DMS153 (cell line): ENCODE results near the gene B4GALT2.

Source experiments
- DNase-seq: peaks from one replicate; lab custom pipeline; 2025; lab: John Stamatoyannopoulos, UW

Gene B4GALT2

DNA sequence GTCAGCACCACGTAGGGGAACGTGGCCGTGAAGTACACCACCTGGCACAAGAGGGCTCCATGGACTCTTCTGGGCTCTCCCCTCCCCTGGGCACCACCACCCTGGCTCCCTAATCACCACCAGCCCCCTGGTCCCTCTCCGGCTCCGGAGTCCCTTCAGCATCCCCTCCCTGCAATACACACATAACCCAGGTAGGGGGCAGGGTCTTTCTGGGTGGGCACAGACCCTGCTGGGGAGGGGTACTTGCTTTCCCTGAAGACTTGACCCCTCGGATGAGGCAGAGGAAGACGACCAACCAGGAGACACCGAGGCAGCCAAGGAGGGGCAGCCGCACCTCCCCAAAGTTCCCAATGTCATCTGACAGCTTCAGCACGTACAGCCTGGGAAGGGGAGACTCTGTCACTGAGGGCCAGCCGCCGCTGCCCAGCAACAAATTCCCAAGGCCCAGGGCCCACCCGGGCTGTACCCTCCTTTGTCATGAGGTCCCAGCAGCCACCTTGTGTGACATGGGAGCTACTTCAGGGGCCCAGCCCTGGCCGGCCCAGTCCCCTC, 23.7 kb downstream of the B4GALT2 start:
- no peak for DNase-seq

DNA sequence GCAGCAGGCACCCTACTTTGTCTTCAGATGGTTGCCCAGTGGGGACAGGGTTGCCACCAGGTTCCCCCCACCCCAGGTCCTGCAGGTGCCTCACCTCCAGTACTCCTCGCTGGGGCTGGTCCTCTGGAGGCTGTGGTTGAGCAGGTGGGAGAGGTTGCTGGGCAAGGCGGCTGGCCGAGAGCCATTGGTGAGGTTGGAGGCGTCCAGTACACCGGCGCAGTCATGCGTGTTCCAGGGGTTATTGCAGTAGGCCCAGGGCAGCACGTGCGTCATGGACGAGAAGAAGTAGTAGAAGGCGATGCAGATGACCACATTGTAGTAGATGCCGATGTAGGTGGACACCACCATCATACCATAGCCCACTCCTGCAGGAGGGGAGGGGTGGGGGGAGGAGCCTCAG, 29.2 kb downstream of the B4GALT2 start:
- DNase-seq, result no peak

DNA sequence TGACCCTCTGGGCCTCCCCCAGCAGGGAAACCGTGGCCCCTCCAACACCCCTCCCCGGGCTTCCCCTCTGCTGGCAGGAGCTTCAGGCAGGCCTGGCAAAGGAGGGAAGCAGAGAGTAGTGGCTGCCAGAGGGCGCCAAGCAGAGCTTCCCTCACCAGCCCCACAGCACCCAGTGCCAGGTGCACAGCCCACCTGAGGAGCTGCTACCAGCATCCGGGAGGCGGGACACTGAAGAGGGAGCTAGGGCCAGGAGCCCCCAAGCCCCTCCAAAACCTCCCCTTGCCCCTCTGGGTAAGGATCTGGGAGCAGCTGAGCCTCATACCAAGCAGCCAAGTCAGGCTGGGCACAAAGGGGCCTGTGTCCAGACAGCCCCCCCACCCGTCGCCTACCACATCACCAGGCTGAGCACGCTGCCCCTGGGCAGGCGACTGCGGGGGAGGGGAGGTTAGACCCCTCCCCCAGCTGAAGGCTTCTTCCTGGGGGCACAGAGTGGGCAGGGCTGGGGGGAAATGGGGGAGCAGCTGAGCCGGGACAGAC, 32.0 kb downstream of the B4GALT2 start:
- no peak for DNase-seq

DNA sequence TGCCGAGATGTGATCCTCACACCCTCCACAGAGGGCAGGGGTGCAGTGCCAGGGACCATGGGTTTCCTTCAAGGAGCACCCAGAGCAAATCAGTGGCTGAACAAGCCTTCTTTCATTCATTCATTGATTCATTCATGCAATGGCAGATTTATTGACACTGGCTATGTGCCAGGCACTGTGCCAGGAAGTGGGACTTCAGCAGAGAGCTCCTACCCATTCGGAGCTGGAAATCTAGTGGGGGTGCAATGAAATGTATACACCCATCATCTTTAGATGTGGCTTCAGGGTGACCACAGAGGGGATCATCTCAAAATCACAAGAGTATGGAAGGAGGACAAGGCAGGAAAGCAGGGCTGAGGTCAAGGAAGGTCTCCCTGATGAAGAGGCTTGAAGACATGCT, 33.4 kb downstream of the B4GALT2 start:
- DNase-seq, result peak; percentile 39

DNA sequence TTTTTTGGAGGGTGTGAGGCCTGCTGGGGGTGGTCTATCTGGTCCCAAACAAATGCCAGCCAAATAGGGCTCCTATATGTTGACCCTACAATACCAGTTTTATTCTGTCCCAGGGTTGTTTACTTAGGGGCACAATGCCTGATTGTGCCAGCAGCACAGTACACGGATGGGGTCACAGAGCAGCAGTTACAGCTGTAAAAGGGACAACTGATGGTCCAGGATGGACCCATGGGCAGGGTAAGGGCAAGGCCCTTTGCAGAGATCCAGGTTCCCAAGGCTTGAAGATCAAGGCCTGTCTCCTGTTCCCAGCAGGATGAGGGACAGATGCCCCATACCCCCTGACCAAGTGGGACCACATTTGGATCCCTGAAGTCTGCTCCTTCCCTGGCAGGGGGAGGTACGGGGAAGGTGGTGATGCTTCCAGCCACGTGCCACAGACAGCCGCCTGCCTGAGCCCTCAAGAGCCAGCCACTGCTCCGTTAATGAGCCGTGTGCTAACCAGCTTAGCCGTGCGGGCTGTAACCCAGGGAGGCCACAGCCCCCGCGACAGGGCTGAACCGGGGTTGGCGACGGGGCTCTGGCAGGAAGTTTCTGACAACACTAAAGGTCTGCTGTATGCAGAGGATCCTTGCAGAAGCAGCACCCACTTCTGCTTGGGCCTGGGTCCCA, 34.1 kb downstream of the B4GALT2 start:
- no peak for DNase-seq

DNA sequence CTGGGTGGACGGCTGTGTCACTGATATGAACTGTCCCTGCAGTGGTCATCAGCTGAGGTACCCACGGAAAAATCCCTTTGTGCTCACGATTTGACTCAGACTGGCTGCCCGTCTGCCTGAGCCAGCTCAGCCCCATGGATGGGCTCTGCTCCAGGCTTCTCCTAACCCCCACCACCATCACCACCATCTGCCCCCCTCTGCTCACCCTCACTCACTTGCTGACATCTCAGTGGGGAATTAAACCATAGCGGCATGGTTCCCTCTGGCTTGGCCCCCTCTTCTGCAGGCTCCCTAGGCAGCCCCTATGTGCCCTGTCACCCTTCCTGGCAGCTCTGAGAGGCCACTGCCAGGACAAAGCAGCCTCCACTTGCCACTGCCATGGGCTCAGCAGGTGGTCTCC, 34.9 kb downstream of the B4GALT2 start:
- no peak for DNase-seq

DNA sequence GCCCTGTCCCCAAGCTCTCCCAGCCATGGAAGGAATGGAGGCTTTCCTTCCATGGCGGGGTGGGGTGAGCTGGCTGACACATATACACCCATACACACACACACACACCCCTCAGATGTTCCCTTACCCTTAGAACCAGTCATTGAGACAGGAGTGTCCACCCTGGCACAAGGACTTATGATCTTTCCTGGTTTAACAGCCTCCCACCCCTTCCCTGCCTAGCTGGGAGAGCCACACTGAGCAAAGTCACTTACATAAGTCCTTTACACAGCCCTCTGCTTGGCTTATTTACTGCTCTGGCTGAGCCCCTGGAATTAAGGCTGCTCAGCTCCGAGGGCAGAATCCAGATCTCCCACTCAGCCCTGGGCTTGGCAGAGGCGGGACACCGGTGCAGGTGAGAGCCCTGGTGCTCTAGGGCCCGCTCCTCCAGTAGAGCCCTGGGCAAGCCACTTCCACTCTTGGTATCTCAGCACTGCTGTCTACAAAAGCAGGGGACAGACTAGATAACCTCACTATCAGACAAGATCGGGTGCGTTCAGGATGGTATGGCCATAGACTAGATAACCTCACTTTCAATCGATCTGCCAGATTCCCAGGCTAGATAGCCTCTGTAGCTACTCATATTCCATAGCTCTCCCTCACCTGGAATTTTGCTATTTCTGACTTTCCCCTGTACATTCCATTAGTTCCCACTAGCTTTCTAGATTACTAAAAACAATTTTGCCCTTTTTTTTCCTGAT, 35.5 kb downstream of the B4GALT2 start:
- no peak for DNase-seq

DNA sequence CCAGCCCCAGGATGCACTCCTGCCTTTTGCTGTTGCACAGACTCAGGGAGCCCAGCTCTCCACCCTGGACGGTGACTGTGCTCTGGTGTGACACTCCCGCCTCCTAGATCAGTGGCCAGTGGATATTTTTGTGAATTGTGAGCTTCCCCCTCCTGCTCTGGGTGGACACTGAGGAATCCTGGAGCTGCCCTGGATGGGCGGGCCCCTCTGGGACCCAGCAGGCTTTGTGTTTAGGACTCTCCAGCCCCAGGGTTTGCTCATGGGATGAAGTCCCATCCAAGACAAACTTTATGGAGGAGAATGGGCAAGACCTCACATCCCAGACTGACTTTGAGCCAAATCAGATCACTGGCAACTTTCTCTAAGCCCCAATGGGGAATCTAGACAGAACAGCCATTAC, 36.2 kb downstream of the B4GALT2 start:
- no peak for DNase-seq

DNA sequence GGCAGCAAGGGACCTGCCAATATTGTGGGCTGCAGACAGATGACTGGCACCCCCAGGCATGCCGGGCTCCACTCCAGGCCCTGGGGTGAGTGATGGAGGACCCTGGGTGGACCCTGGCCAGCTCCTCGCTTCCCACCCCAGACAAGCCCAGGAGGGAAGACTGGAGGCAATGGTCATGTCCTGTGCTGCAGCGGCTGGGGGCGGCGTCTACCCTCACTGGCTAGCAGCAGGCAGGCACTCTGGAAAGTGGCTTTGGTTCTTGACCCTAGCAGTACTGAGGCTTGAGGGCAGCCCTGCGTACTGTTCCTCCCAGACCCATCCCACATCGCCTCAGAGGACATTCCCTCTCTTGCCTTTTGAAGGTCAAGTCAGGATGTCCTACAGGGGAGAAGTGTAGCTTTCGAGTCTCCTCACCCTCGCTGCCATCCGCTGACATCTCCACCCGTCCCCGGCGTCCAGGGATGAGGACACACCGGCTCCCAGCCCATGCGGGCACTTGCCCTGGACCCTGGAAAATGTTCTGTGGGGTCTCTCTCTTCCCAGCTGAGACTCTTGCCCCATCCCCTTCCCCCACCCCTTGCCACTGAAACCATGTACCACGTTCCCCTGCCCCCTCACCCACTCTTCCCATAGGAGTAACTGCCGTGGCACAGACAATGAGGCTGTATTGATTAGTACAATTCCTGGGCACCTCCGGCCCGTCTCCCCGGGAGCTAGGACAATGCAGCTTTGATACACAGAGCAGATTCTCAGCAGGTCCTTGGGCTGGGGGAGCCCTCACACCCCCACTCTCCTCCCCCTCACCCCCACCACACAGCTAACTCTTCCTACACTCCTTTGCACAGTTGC, 37.3 kb downstream of the B4GALT2 start:
- no peak for DNase-seq

DNA sequence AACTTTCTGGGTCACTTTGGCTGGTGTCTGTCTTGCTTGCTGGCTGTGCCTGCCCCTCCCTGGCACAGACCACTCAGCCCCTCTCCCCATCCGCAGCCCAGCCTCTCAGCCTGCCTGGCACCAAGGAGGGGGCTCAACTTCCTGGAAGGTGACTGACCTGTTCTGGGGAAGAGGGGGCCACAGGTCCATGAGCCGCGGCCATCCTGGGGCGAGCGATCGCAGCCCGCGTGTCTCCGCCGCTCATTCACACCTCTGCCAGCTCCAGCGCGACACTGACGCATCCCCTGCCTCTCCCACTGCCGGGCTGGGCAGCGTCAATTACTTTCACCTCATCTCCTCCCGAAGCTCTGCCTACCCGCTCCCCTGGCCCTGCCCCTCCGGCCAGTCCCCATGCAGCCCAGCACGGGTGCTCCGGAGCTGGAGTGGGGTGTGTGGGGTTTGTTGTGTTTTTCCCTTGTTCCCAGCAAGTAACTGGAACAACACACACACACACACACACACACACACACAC, 37.9 kb downstream of the B4GALT2 start:
- no peak for DNase-seq

DNA sequence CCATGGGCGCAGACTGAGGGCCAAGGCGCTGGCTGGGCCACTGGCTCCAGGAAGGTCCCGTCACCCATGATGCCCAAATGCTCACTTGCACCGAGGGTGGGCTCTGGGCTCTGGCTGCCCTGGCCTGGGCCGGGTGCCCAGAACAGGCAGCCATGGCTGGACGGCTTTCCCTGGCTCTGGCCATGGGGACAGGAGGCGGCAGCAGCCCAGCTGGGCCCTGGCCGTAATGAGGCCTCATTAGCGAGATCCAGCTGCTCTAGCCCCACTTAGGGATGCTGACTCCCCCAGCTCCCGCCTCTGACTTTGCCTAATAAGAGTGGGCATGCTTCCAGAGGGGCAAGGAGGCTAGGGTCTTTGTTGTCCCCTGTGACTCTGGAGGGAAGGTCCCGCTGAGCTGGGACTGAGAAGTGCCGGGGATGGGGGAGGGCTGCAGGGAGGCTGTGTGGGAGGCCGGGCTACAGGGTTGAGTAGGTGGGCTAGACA, 40.5 kb downstream of the B4GALT2 start:
- DNase-seq, result no peak

DNA sequence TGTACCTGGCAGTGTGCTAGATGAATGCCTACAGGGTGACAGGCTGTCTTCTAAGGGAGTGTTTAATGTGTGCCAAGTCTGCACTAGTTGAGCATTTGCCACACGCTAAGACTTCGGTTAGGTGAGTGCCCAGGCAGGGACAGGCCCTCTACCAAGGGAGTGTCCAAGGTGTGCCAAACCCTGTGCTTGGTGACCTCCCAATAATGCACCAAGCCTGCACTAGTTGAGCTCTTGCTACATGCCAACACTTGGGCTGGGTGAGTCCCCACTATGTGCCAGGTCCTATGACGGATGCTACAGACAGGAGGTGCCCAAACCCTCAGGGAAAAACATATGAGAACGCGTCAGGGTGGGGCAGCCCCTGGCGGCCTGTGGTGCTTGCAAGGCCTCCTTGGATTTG, 41.5 kb downstream of the B4GALT2 start:
- no peak for DNase-seq

DNA sequence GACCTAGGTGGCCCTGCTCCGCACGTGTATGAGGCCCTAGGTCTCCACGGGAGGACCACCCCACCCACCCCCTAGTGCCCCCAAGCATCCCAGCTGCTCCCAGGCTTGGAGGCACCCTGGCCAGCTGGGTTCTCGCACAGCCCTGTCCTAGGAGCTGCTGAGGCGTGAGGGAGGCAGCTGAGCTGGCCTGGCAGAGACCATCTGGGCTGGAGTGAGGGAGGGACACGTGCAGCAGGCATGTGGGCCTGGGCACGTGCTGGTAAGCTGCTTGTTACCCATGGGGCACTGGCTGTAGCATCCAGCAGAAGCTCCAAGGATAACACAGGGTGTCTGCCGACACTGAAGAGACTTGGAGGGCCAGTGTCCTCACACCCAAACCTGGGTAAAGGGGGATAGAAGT, 42.1 kb downstream of the B4GALT2 start:
- DNase-seq, result no peak

DNA sequence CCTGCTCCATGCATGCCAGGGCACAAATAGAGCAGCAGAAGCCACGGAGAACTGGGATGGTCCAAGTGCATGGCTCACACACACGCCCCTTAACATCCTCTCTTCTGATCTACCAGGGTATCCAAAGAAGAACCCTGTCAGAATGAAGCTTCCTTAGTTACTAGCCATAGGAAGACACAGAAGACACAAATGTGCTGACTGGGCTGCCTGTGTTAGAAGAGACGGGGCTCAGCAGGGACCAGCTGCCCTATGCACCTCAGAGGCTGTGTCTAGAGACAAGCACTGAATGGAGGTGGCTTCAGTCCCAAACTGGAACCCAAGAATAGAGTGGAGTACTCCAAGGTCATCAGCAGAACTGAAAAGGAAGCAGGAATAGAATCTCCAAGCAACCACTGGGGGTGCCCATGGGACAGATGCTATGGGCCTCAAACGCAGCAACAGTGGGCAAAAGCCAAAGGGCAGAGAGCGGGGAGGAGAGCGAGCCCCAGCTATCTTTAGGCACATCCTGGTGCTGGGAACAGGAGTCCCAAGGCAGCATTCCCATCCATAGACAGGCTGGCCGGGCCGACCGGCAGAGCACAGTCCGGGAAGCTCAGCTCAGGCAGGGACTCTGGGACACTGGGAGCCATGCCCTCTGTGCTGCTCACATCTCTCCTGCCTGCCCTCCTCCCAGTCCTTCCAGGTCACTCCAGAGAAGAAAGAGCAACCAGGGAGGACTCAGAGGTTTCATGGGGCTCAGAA, 42.7 kb downstream of the B4GALT2 start:
- no peak for DNase-seq

DNA sequence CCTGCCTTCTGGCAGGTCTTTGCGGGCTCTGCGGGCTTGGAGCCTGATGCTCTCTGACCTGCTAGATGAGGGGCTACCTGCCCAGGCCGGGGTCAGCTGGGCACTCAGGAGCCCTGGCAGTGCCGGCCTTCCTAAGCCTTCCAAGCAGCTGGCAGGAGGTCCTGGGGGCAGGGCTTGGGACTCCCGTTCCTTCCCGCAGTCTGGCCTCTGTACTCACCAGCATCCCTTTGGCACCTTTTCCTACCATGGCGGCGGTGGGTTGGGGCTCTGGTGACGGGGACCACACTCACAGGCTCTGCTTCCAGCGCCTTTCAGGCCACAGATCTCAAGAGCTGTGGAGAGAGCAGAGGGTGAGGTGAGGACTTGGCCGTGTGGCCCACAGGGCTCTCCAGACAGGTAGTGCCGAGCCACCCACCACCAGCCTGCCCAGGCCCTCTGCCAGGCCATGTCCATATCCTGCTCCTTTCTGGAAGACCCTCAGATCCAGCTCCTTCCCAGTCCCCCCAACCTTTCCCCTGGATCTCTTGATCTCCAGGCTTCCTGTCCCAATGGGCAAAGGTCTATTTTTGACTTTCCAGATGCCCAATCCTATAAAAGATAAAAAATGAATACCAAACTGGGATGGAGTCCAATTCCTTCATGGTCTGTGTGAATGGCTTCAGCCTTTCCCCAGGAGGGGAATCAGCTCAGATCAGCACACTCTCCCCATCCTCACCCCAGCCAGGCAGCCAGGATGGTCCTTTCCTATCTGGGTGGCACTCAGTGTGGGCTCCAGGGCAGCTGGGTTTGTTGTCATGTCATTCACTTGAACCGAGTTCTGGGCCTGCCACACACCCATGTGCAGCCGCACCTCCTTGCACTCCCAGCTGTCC, 45.3 kb downstream of the B4GALT2 start:
- no peak for DNase-seq

DNA sequence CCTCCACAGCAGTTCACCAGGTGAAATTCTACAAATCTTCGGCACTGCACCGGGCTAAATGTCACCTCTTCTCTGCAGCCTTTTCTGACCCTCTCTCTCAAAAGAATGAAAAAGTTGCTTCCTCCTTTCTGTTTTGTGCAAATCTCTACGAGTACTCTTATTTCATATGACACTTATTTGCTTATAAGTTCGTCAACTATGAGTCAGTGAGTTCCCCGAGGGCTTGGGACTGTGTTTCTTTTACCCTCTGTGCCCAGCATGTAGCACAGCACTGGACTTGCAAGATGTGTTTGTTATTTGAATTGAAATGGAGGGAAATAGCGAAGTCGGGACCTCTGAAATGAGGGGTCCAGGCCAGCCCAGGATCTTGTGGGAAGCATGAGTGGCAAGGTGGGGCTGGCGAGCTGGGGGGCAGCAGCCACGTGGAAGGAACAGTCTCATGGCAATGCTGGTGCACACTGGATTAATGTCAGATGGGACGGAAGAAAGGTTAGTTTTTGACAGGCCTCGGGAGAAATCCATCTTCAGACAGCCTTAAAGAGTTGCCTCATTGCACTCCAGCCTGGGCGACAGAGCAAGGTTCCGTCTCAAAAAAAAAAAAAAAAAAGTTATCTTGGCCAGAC, 46.0 kb downstream of the B4GALT2 start:
- no peak for DNase-seq

DNA sequence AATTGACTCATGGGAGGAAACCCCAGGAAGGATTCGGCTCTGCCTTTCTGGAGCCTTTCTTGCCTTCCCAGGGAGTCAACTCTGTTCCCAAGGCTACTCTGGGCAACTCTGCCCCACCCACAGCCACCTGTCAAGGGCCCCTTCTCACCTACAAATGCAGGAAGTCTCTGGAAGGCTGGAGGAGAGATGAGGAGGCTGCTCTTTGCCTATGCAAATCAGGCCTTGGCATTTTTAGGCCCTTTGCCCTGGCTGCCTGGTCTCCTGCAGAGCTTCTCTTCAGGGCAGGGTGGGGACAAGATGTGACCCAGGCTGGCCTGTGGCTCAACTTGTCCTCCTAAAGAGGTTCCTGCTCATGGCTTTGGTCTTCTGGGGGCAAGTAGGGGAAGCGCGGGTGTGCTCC, 46.8 kb downstream of the B4GALT2 start:
- DNase-seq, result peak; percentile 25

DNA sequence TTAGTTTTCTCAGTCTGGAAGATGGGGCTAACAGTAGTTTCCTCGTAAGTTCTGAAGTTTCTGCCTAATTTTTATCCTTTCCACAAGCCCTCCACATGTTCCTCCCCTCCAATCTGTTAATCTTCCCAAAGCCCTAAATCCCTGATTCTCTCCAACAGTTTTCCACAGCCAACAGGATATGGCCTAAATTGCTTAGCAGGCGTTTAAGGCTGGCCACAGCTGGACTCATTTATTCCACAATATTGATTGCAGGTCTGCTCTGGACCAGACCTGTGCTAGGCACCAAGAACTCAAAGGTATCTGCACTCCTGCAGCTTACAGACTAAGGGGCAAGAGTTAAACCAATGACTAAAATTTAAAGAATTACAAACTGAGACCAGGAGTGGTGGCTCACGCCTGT, 48.3 kb downstream of the B4GALT2 start:
- DNase-seq, result no peak

DNA sequence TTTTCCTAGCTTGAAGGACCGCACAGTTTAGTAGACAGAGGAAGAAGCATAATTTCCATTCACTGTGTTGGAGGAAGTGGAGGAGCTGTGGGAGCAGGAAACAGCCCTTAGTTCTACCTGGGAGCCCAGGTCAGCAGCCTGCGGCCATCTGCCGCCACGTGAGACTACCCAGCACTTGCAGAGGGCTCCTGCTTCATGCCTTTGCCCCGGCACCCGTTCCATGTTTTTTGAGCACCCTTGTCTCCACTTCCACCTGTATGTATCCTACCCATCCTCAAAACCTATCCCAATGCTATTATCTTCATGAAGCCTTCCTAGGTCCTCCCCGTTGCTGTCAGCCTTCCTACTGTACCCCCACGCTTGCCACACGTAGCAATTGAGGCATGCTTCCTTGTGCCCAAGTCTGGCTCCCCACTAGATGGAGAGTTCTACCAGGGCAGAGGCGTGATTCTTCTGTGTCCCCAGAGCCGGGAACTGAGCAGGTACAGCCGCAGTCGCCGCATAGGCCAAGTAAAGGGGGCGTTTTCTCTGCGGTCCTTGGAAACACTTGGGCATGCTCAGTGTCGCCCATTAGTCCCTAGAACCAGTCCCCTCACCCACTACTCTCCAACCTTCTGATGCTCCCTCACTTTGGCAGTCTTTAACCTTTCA, 50.4 kb downstream of the B4GALT2 start:
- no peak for DNase-seq
